Left lung (tissue), 10 donors: ENCODE measurements around the gene HSD11B1. TPM values are rescaled to one million over a fixed set of nuclear protein-coding genes. Genes with fewer than 3 reads are reported as not detected.

Source experiments
- ATAC-seq: fragments of 200-7000 bp; cut with Tn5 transposase; one replicate; pipeline ENCODE4 v1.9.1; 2020; ENCODE audit warnings: moderate library complexity
- DNase-seq, 4 donors: peaks; one replicate each; pipeline ENCODE4 v3.0.0-alpha.2; 2013 to 2020
- H3K27ac ChIP-seq, 2 donors: fragments of 200-600 bp; sonication (generic) in 1 of 2; one replicate each; pipeline versions ENCODE4 v1.5.0 to v1.8.0; 2020 to 2021
- H3K27me3 ChIP-seq, 2 donors: fragments of 200-600 bp; sonication (generic) in 1 of 2; one replicate each; pipeline versions ENCODE4 v1.5.0 to v1.8.0; 2020 to 2021
- H3K36me3 ChIP-seq, 2 donors: fragments of 200-600 bp; sonication (generic) in 1 of 2; one replicate each; pipeline versions ENCODE4 v1.5.0 to v1.8.0; 2020 to 2021
- H3K4me1 ChIP-seq, 2 donors: fragments of 200-600 bp; one replicate each; pipeline ENCODE4 v1.8.0; 2021
- H3K4me3 ChIP-seq, 2 donors: fragments of 200-600 bp; sonication (generic) in 1 of 2; one replicate each; pipeline versions ENCODE4 v1.5.0 to v1.8.0; 2020 to 2021; ENCODE audit warnings: mild to moderate bottlenecking in 1 of 2
- H3K9me3 ChIP-seq, 2 donors: fragments of 200-600 bp; sonication (generic) in 1 of 2; one replicate each; pipeline versions ENCODE4 v1.5.0 to v1.8.0; 2020 to 2021
- CTCF ChIP-seq, 2 donors: fragments of 200-600 bp; sonication (generic) in 1 of 2; IDR thresholded peaks; one replicate each; pipeline versions ENCODE4 v1.5.0 to v1.8.0; 2021; ENCODE audit warnings: antibody characterized with exemption in 2 of 2
- intact Hi-C, 2 donors: fragments of 100-400 bp; cut with DNase I; formaldehyde crosslinking; loops; one replicate each; pipeline versions ENCODE4 v1.11.2 to v1.14.2; 2022
- polyA plus RNA-seq, 6 donors: library from polyadenylated mRNA; unstranded; fragments of 120-200 nt; gene quantifications; one replicate each; pipeline ENCODE4 v1.2.1, GENCODE V29; 2013; ENCODE audit not compliant: insufficient read length in 6 of 6
- total RNA-seq, 2 donors: library from RNA; stranded (reverse); fragmentation: NEBNext Ultra II Directional; extraction: Animal tissue kit (Norgen Biotek cat#: 25700); gene quantifications; one replicate each; pipeline ENCODE4 v1.2.1, GENCODE V29; 2021
- donor health status: DM: no; HTN: yes; CAD: no.
- donor health status: DM: no; HTN: no; CAD: no.

The HSD11B1 gene
- total and polyA plus RNA-seq, 8 donors: 5.1 to 30.7 (median 7.0) TPM

GRCh38 chr1:209727785-209728184 lies 23.1 kb downstream of the HSD11B1 start:
- Histone ChIP-seq H3K9me3 (no peaks in the 10 kb centered on the region), H3K27ac (no peak overlapping the region), H3K4me1 (no peaks in the 10 kb centered on the region), H3K36me3 (no peaks in the 10 kb centered on the region), H3K27me3 (no peaks in the 10 kb centered on the region), H3K4me3 (no peak overlapping the region)
- intact Hi-C loops: no loop called here
- TF ChIP-seq CTCF (IDR thresholded peaks at IDR 0.05): no peak
- no peak for ATAC-seq
- DNase-seq: no peak

- Histone ChIP-seq H3K9me3 (no peaks in the 10 kb centered on the region), H3K36me3 (no peaks in the 10 kb centered on the region), H3K4me1 (no peaks in the 10 kb centered on the region), H3K4me3 (no peak overlapping the region), H3K27ac (no peak overlapping the region), H3K27me3 (no peaks in the 10 kb centered on the region)
- no peak for TF ChIP-seq CTCF (IDR thresholded peaks at IDR 0.05)
- intact Hi-C loops: no loop called here
- DNase-seq (no peak), ATAC-seq (no peak)
These were observed 23.8 kb downstream of the HSD11B1 start for GRCh38 chr1:209728466-209728865.

GRCh38 chr1:209729436-209729835 lies 24.8 kb downstream of the HSD11B1 start:
- Histone ChIP-seq H3K36me3 (no peaks in the 10 kb centered on the region), H3K9me3 (no peaks in the 10 kb centered on the region), H3K4me1 (no peaks in the 10 kb centered on the region), H3K4me3 (no peak overlapping the region), H3K27me3 (no peaks in the 10 kb centered on the region), H3K27ac (no peak overlapping the region)
- ATAC-seq: no peak
- DNase-seq: no peak
- TF ChIP-seq CTCF (IDR thresholded peaks at IDR 0.05): no peak
- intact Hi-C loops: no loop called here

- DNase-seq (no peak), ATAC-seq (no peak)
- intact Hi-C loops: no loop called here
- H3K27me3 ChIP-seq: no peaks in the 10 kb centered on the region
- TF ChIP-seq CTCF (IDR thresholded peaks at IDR 0.05): no peak
- H3K4me3 ChIP-seq: no peak overlapping the region
- H3K4me1 ChIP-seq: no peaks in the 10 kb centered on the region
- no peaks in the 10 kb centered on the region for H3K9me3 ChIP-seq
- no peak overlapping the region for H3K27ac ChIP-seq
- H3K36me3 ChIP-seq: no peaks in the 10 kb centered on the region
These were observed 28.1 kb downstream of the HSD11B1 start for GRCh38 chr1:209732725-209733124.

GRCh38 chr1:209733409-209734192 lies 29.0 kb downstream of the HSD11B1 start:
- DNase-seq (no peak), ATAC-seq (peak; percentile 67)
- Histone ChIP-seq H3K27me3 (no peaks in the 10 kb centered on the region), H3K4me3 (no peak overlapping the region), H3K4me1 (no peaks in the 10 kb centered on the region), H3K9me3 (no peaks in the 10 kb centered on the region), H3K27ac (peak overlapping the region in 1 of 2 donors; percentile 9), H3K36me3 (no peaks in the 10 kb centered on the region)
- no peak for TF ChIP-seq CTCF (IDR thresholded peaks at IDR 0.05)
- intact Hi-C loops: no loop called here
